Islet precursor cell (in vitro differentiated cells): ENCODE measurements around the gene DST.
"Not testable (repeated sequence)": the region's sequence is repeated elsewhere in the genome, so short reads cannot be mapped to it uniquely, and the experiment has no call there.

ENCODE experiments used
- DNase-seq: peaks from one replicate; pipeline ENCODE4 v3.0.0-alpha.2; 2018

DST gene

DNA sequence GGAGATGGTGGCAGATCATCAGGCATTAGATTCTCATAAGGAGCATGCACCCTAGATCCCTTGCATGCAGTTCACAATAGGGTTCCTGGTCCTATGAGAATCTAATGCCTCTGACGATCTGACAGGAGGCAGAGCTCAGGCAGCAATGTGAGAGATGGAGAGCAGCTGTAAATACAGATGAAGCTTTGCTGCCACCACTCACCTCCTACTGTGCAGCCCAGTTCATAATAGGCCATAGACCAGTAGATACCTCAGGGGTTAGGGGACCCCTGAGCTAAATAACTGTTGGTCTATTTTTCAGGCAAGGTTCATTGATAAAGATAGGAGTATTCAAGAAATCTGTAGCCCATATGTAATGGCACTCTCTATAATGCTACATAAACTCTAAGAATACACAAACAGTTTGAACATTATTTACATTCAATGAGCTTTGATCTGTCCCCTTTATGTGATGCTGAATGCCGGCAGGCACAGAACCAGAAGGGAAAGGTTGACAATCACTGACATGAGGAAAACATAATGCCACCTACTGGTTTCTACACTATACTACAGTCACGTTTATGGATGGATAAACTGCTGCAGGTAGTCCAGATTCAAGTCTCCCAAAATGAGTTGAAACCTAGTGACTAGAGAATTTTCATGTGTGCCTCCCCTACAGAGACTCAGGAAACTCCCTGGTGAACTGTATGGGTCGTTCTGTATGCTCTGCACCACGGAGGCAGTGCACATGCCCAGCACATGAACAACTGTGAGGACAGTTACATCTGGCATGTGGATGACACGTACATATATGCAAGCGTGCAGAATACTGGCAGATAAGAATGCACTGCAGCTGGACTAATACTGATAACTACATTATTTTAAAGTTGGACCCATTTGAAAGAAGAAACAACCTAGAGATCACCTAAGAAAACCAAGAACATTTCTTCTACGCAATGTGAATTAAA, 72.0 kb downstream of the DST start:
- DNase-seq, result no peak

DNA sequence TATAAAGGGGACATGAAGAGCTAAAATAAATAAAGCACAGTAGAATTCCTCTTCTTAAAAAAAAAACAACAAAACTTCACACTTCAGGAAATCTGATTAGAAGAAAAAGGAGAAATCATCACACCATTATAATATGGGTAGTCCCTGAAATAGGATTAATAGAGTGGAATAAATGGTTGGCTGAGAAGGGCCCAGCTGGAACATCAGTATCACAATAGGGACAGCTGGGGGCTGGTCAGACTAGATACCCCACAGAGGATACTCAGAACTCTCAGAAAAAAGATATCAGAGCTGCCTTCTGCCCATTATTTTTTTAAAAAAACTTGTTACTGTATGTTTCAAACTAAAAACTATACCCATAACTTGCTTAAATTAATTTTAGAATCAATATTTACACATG, 75.2 kb downstream of the DST start:
- no peak for DNase-seq

DNA sequence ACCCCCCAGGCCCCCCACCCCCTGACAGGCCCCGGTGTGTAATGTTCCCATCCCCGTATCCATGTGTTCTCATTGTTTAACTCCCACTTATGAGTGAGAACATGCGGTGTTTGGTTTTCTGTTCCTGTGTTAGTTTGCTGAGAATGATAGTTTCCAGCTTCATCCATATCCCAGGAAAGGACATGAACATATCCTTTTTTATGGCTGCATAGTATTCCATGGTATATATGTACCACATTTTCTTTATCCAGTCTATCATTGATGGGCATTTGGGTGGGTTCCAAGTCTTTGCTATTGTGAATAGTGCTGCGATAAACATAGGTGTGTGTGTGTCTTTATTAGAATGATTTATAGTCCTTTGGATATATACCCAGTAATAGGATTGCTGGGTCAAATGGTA, 80.0 kb downstream of the DST start:
- DNase-seq, result not testable (repeated sequence)

DNA sequence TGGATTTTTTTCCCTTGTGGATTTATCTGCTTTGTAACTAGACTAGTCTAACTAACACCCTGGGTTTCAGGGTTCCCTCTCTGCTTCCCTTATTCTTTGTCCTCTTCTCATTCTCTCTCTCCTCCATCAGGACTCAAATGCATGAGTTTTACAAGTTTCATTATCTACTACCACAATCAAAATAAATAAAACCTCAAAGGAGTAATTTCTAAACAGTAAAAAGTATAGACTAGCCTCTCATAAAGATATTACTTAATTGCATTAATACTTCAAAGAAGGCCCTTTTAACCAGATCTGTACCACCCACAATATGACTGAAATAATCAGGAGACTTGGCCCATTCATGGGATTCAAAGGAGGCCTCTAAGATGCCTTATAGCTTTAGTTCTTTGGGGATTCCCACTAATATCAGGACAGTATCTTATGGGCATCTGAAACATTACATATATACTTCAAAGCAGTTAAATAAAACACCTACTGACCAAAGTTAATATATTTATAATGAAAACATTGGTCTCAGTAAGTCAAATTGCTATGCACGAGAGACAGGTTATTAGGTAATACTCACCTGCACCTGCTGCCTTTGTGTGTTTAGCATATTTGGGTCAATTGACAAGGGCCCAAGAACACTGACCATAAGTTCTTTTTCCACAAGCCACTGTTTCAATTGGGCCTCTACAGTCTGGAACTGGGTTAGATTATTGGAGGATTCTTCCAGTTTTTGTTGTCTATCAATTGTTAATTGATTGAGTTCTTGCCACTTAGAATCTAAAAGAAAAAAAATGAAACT, 85.7 kb downstream of the DST start:
- DNase-seq, result no peak

GRCh38 chr6:56555438-56555872, 87.2 kb downstream of the DST start:
- no peak for DNase-seq

- DNase-seq, result no peak
These were observed 90.2 kb downstream of the DST start for GRCh38 chr6:56552187-56553130.

GRCh38 chr6:56551409-56552120, 91.1 kb downstream of the DST start:
- DNase-seq, result no peak

- no peak for DNase-seq
These were observed 92.4 kb downstream of the DST start for GRCh38 chr6:56550301-56550700.

DNA sequence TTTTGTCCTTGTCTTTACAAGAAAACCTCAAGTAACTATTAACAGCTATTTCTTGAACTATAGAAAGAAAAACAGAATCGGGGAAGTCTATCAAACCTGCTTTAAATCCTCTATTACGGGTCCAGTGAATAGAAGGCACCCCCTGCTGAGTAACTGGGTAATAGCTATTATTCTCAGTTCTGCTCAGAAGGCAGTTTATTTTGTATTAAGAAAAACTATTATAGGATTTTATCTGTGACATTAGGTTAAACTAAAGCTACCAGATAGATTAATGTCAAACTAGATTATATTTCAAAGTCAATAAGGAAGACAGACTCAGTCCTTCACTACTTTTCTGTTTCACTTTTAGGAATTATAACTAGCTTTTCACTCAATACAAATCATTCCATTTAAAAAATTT, 93.7 kb downstream of the DST start:
- DNase-seq, result no peak

GRCh38 chr6:56547687-56548086, 95.0 kb downstream of the DST start:
- no peak for DNase-seq

- DNase-seq, result peak; percentile 99
These were observed 100.0 kb downstream of the DST start for GRCh38 chr6:56542364-56543331.

- DNase-seq, result no peak
These were observed 100.8 kb downstream of the DST start for GRCh38 chr6:56541741-56542360.

GRCh38 chr6:56541030-56541600, 101.6 kb downstream of the DST start:
- DNase-seq, result no peak

- DNase-seq, result no peak
These were observed 102.3 kb downstream of the DST start for GRCh38 chr6:56540232-56541029.

DNA sequence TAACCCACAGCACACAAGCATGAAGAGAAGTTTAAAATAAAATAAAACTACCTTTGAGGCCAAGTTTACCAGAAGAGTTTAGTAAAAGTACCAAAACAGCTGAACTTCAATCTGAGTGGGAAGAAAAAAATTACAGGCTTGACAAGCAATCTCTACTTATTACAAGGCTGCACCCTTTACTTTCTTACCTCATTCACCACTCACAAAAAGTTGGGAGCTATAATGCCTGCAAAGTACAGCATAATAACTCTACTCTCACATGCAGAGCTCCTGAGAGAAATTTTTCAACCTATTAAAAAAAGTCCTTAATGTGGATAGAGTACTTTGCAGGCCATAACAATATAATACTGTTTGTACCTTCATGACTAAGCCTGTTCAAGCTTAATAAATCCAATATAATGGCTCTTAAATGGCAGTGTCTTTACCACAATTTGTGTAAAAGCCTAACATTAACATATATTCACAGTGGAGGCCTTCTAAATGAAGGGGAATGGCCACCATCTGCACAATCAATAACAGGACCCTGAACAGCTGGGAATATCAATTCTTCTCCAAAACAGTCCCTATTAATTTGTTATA, 103.1 kb downstream of the DST start:
- no peak for DNase-seq

DNA sequence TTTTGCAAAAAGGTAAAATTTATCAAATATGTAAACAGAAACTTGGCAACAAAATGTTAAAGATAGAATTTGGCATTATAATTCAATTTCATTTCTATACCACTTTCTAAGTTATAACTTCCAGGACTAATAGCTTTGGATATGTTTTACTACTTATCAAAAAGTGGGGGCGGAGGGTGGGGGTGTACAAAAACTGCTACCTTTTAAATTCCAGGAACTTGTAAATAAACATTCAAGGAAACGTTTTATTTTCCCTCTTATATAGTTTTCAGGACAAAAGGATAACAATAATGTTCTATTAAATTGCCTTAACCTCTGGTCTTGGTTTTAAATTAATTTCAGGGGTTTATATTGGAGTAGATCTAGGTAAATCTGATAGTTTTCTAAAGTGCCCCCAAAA, 103.8 kb downstream of the DST start:
- no peak for DNase-seq

DNA sequence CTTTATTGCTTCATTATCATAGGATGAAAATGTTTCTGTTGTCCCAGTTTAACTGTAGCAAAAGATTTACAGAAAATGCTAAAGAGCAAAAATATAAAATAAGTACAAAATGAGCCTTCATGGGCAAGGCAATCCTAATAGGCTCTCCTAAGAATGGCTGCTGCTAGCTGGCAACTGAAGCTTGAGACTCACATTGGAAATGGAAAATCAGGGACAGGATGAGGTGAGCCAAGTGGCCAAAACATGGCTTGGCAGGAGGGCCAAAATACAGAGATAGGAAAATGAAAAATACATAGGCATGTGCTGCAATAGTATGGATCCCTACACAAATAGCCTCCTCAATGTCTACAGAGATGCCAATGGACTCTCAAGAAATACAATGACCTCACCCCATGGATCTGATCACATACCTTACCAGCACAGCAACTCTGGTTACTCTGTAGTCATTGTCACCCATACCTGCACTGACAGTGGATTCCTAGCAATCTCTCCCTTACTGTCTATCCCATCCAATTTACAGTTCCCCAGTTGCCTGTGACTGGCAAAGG, 105.4 kb downstream of the DST start:
- DNase-seq, result no peak

DNA sequence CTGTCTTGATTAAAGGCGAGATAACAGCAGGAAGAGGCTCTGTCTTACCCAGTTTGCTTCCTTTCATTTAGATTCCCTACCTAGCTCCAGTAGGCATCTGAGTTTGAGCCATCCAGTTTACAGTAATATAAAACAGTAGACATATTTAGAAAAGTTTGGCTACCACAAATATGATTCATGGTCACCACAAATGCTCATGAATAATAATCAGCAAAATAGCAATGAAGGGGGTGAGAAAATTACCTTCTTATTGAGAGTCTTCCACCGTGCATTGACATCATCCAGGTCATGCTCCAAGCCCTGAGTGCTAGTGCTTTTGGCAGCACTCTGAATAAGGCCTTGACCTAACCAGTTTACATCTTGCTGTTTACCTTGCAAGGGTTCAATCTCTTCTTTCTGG, 106.2 kb downstream of the DST start:
- no peak for DNase-seq
